Stimulated activated CD4-positive, alpha-beta T cell treated with anti-CD3 and anti-CD28 coated beads, Interleukin-4, amount 100 ng/mL, for 24 hours (primary cell): Measurements from ENCODE around the gene MCF2L.
"Not testable (repeated sequence)": the region's sequence is repeated elsewhere in the genome, so short reads cannot be mapped to it uniquely, and the experiment has no call there.

ENCODE experiments used
- DNase-seq: peaks from one replicate; pipeline ENCODE4 v3.0.0-alpha.2; 2020

MCF2L gene

GRCh38 chr13:112968910-112969691 lies at the start of gene MCF2L:
Gene MCF2L, plus strand, starts transcription at chr13:112969214. Its CDS starts 166 bp downstream, at chr13:112969380.
- DNase-seq: peak; percentile 52

GRCh38 chr13:112923962-112924361 lies 45.1 kb upstream of the MCF2L start:
- no peak for DNase-seq

- no peak for DNase-seq
Observed at GRCh38 chr13:112924365-112924764, 44.6 kb upstream of the MCF2L start.

GRCh38 chr13:112926003-112926402 lies 43.0 kb upstream of the MCF2L start:
- DNase-seq: no peak

- DNase-seq: no peak
Observed at GRCh38 chr13:112926993-112927392, 42.0 kb upstream of the MCF2L start.

- DNase-seq: no peak
Observed at GRCh38 chr13:112928020-112928971, 40.7 kb upstream of the MCF2L start.

GRCh38 chr13:112928972-112929782 lies 39.8 kb upstream of the MCF2L start:
- no peak for DNase-seq

GRCh38 chr13:112929783-112930055 lies 39.3 kb upstream of the MCF2L start:
- no peak for DNase-seq

GRCh38 chr13:112930192-112930591 lies 38.8 kb upstream of the MCF2L start:
- DNase-seq: no peak

- DNase-seq: no peak
Observed at GRCh38 chr13:112931028-112931934, 37.7 kb upstream of the MCF2L start.

- no peak for DNase-seq
Observed at GRCh38 chr13:112932971-112933370, 36.0 kb upstream of the MCF2L start.

GRCh38 chr13:112933649-112934048 lies 35.4 kb upstream of the MCF2L start:
- DNase-seq: no peak

GRCh38 chr13:112934078-112934477 lies 34.9 kb upstream of the MCF2L start:
- no peak for DNase-seq

- no peak for DNase-seq
Observed at GRCh38 chr13:112938680-112939079, 30.3 kb upstream of the MCF2L start.

- DNase-seq: no peak
Observed at GRCh38 chr13:112940236-112940635, 28.8 kb upstream of the MCF2L start.

- no peak for DNase-seq
Observed at GRCh38 chr13:112941349-112941748, 27.7 kb upstream of the MCF2L start.

- not testable (repeated sequence) for DNase-seq
Observed at GRCh38 chr13:112941765-112942164, 27.2 kb upstream of the MCF2L start.

GRCh38 chr13:112942689-112943308 lies 26.2 kb upstream of the MCF2L start:
- peak; percentile 98 for DNase-seq

GRCh38 chr13:112943309-112944125 lies 25.5 kb upstream of the MCF2L start:
- DNase-seq: peak; percentile 23

- DNase-seq: no peak
Observed at GRCh38 chr13:112947796-112948195, 21.2 kb upstream of the MCF2L start.
